ENCODE measurements around the gene NDC80.

- TF ChIP-seq, protein P1, sequence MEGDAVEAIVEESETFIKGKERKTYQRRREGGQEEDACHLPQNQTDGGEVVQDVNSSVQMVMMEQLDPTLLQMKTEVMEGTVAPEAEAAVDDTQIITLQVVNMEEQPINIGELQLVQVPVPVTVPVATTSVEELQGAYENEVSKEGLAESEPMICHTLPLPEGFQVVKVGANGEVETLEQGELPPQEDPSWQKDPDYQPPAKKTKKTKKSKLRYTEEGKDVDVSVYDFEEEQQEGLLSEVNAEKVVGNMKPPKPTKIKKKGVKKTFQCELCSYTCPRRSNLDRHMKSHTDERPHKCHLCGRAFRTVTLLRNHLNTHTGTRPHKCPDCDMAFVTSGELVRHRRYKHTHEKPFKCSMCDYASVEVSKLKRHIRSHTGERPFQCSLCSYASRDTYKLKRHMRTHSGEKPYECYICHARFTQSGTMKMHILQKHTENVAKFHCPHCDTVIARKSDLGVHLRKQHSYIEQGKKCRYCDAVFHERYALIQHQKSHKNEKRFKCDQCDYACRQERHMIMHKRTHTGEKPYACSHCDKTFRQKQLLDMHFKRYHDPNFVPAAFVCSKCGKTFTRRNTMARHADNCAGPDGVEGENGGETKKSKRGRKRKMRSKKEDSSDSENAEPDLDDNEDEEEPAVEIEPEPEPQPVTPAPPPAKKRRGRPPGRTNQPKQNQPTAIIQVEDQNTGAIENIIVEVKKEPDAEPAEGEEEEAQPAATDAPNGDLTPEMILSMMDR (IDR thresholded peaks at IDR 0.05): no peak
- TF ChIP-seq POLR2A (IDR thresholded peaks at IDR 0.05): no peak
Observed at GRCh38 chr18:2629003-2629402, 57.6 kb downstream of the NDC80 start.
